ENCODE data around the gene RASGRP4. TPM values are rescaled to one million over a fixed set of nuclear protein-coding genes. Genes with fewer than 3 reads are reported as not detected.

RASGRP4 gene
- total and polyA plus RNA-seq, 11 donors: 0.51 to 6.7 (median 1.1) TPM

DNA sequence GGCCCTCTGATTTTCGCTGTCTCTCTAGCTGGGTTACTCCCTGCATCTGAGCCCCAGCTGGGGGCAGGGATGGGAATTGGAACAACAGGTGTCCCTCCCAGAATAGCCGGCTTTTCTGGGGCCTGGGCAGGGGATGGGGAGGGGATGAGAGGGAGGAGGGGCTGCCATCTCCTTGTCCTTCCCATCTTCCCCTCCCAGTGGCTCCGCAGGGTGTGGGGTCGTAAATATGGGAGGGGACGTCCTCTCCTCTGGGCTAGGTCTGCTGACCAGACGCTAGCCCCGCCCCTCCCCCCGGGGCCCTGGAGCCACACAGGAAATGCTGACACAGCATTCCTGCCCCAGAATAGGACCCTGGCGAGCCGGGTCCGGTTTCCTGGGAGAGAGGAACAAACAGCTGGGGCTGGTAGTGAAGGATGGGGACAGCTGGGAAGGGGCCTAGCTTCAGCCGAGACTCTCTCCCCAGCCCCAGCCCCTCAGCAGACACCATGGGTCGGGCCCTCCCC is 8.6 kb upstream of the RASGRP4 start:
- 7 to 10% (median 9%) methylated on average over 7 to 13 of the region's 13 CpGs for WGBS, 4 donors
- no peak for TF ChIP-seq POLR2A (IDR thresholded peaks at IDR 0.05)
- TF ChIP-seq, protein P1, sequence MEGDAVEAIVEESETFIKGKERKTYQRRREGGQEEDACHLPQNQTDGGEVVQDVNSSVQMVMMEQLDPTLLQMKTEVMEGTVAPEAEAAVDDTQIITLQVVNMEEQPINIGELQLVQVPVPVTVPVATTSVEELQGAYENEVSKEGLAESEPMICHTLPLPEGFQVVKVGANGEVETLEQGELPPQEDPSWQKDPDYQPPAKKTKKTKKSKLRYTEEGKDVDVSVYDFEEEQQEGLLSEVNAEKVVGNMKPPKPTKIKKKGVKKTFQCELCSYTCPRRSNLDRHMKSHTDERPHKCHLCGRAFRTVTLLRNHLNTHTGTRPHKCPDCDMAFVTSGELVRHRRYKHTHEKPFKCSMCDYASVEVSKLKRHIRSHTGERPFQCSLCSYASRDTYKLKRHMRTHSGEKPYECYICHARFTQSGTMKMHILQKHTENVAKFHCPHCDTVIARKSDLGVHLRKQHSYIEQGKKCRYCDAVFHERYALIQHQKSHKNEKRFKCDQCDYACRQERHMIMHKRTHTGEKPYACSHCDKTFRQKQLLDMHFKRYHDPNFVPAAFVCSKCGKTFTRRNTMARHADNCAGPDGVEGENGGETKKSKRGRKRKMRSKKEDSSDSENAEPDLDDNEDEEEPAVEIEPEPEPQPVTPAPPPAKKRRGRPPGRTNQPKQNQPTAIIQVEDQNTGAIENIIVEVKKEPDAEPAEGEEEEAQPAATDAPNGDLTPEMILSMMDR (IDR thresholded peaks at IDR 0.05): no peak
- H3K4me3 ChIP-seq: peak overlapping the region in 4 of 12 donors; percentile 5 to 14 (median 12)
- intact Hi-C loops (cut with DNase I): loop anchor here in 1 of 10 donors (10.0 kb wide), 1 partner anchor 150 kb away; no protein-coding TSS in a partner anchor
- H3K27me3 ChIP-seq: peaks cover 8 to 52% (median 25%) of the 10 kb centered on the region in 9 donors
- peak in 4 of 5 donors; percentile 35 to 75 (median 46) for DNase-seq
- ATAC-seq: peak in 2 of 4 donors; percentile 56 to 62
- H3K9me3 ChIP-seq: no peaks in the 10 kb centered on the region
- H3K36me3 ChIP-seq: no peaks in the 10 kb centered on the region
- peaks cover 0 to 17% (median 0%) of the 10 kb centered on the region in 12 donors for H3K4me1 ChIP-seq
- no peak overlapping the region for H3K27ac ChIP-seq

DNA sequence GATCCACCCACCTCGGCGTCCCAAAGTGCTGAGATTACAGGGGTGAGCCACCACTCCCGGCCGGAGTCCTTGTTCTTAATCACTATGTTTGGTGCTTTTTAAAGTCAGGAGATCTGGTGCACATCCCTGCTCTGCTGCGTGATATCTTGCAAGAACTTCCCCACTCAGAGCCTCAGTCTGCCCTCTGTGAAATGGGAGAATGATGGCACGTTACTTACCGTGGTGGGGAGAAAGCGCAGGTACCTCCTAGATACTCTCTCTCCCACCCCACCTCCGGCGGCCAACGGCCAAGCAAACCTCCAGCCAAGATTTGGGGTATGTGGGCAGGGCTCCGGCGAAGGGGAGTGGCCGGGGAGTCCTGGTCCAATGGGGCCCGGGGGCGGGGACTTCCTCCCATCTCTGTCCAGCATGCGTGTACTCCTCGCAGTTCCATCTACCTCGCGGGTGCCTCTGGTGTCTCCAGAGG is 7.3 kb upstream of the RASGRP4 start, which contains the start of gene RYR1:
TSS of gene RYR1 (plus strand) at position 424 of the 466 bp plus-strand sequence. CDS start 139 bp downstream, outside the sequence.
- H3K4me3 ChIP-seq: peak within 1 kb of the TSS in 6 of 12 donors; percentile 4 to 20 (median 12)
- no peak within 1 kb of the TSS for H3K27ac ChIP-seq
- TF ChIP-seq, protein P1 (IDR thresholded peaks at IDR 0.05): no peak
- no peak for TF ChIP-seq POLR2A (IDR thresholded peaks at IDR 0.05)
- intact Hi-C loops (cut with DNase I): loop anchor here in 1 of 10 donors (10.0 kb wide), 1 partner anchor 152 kb away; no protein-coding TSS in a partner anchor
- ATAC-seq (peak in 3 of 4 donors; percentile 85 to 89 (median 88)), DNase-seq (peak; percentile 40 to 87 (median 71))
- H3K4me1 ChIP-seq: peaks cover 0 to 17% (median 0%) of the 10 kb centered on the region in 12 donors
- H3K27me3 ChIP-seq: peaks cover 8 to 52% (median 25%) of the 10 kb centered on the region in 9 donors
- 13 to 54% (median 14%) methylated on average over 5 to 20 of the region's 20 CpGs for WGBS, 4 donors
- H3K36me3 ChIP-seq: no peaks in the 10 kb centered on the region
- H3K9me3 ChIP-seq: no peaks in the 10 kb centered on the region

DNA sequence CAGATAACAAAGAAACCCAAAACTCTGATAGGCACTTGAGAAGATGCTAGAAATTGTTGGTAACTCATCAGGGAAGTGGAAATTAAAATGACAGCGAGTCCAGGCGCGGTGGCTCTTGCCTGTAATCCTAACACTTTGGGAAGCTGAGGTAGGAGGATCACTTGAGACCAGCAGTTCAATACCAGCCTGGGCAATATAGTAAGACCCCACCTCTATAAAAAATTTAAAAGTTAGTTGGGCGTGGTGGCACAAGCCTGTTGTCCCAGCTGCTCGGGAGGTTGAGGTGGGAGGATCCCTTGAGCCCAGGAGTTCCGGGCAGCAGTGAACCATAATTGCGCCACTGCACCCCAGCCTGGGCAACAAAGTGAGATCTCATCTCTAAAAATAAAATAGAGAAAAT is 4.9 kb upstream of the RASGRP4 start:
- Histone ChIP-seq H3K4me1 (peaks cover 0 to 22% (median 0%) of the 10 kb centered on the region in 12 donors), H3K4me3 (no peak overlapping the region), H3K27me3 (peaks cover 8 to 42% (median 22%) of the 10 kb centered on the region in 9 donors), H3K9me3 (no peaks in the 10 kb centered on the region), H3K27ac (no peak overlapping the region), H3K36me3 (no peaks in the 10 kb centered on the region)
- ATAC-seq (no peak), DNase-seq (no peak)
- intact Hi-C loops (cut with DNase I): loop anchor here in 1 of 10 donors (10.0 kb wide), 1 partner anchor 154 kb away; no protein-coding TSS in a partner anchor
- TF ChIP-seq, protein P1 (IDR thresholded peaks at IDR 0.05): no peak
- TF ChIP-seq POLR2A (IDR thresholded peaks at IDR 0.05): no peak
- 77 to 84% (median 81%) methylated on average over 7 of the region's 7 CpGs for WGBS, 4 donors

DNA sequence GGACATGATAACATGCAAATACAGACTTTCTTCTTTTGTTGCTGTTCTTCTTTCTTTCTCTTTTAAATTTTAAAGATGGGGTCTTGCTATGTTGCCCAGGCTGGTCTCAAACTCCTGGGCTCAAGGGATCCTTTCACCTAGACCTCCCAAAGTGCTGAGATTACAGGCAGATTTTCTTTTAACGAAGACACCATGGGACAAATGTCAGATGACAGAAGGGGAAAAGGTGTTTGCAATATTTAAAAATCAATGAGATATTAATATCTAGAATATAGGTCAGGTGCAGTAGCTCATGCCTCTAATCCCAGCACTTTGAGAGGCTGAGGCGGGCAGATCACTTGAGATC is 3.8 kb upstream of the RASGRP4 start:
- no peaks in the 10 kb centered on the region for H3K9me3 ChIP-seq
- H3K27me3 ChIP-seq: peaks cover 3 to 37% (median 17%) of the 10 kb centered on the region in 9 donors
- H3K27ac ChIP-seq: no peak overlapping the region
- ATAC-seq (no peak), DNase-seq (no peak)
- WGBS, 4 donors: 80 to 87% (median 83%) methylated on average over 2 of the region's 2 CpGs
- TF ChIP-seq, protein P1 (IDR thresholded peaks at IDR 0.05): no peak
- no peak for TF ChIP-seq POLR2A (IDR thresholded peaks at IDR 0.05)
- intact Hi-C loops (cut with DNase I): loop anchor here in 1 of 10 donors (10.0 kb wide), 1 partner anchor 155 kb away; no protein-coding TSS in a partner anchor
- H3K36me3 ChIP-seq: no peaks in the 10 kb centered on the region
- H3K4me1 ChIP-seq: peaks cover 0 to 21% (median 0%) of the 10 kb centered on the region in 12 donors
- H3K4me3 ChIP-seq: no peak overlapping the region
